IMR-90 (cell line): ENCODE results near the gene C22orf15. TPM values are rescaled to one million over a fixed set of nuclear protein-coding genes. Genes with fewer than 3 reads are reported as not detected.

ENCODE experiments used
- ATAC-seq: fragments of 200-7000 bp; cut with Tn5 transposase; 2 replicates; pipeline ENCODE4 v1.9.1; 2020; ENCODE audit warnings: low read depth, mild to moderate bottlenecking, moderate library complexity
- BruUV-seq: library from RNA; stranded (reverse); fragments of 400-500 nt; replicated peaks from 2 replicates; lab custom pipeline; 2021; lab: Mats Ljungman, UMichigan
- CTCF ChIA-PET: fragments of 300-600 bp; formaldehyde crosslinking; extraction: SDS; loops from one replicate; lab custom pipeline; 2021; ENCODE audit warnings: antibody characterized with exemption; lab: Yijun Ruan, JAX
- POLR2A ChIA-PET: fragments of 300-600 bp; sonication (Branson Sonifier 250); formaldehyde crosslinking; loops from one replicate; lab custom pipeline; 2022; ENCODE audit warnings: antibody characterized with exemption; ENCODE audit not compliant: unreplicated experiment; lab: Charles Lee
- DNase-seq: peaks from one replicate; pipeline ENCODE4 v3.0.0; 2013
- H2AFZ ChIP-seq: replicated peaks from 2 replicates; pipeline ENCODE3; 2013; ENCODE audit warnings: low read length, mild to moderate bottlenecking; ENCODE audit not compliant: poor library complexity
- H2AK5ac ChIP-seq: 2 replicates; pipeline ENCODE4 v1.6.1; 2013; ENCODE audit warnings: low read depth, low read length, inconsistent platforms
- H2AK9ac ChIP-seq: replicated peaks from 2 replicates; pipeline ENCODE3; 2013; ENCODE audit warnings: mild to moderate bottlenecking, low read depth, low read length, moderate library complexity; ENCODE audit not compliant: poor library complexity
- H2BK120ac ChIP-seq: 2 replicates; pipeline ENCODE4 v1.6.1; 2013; ENCODE audit warnings: low read depth, low read length, inconsistent platforms
- H2BK15ac ChIP-seq: 3 replicates; pipeline ENCODE4 v1.6.1; 2013; ENCODE audit warnings: low read depth, low read length, inconsistent platforms
- H2BK20ac ChIP-seq: 2 replicates; pipeline ENCODE4 v1.6.1; 2013; ENCODE audit warnings: low read depth, mild to moderate bottlenecking, inconsistent platforms, low read length, moderate library complexity
- H2BK5ac ChIP-seq: 2 replicates; pipeline ENCODE4 v1.6.1; 2013; ENCODE audit warnings: mild to moderate bottlenecking, low read depth, low read length, inconsistent platforms; ENCODE audit not compliant: poor library complexity, severe bottlenecking
- H3K14ac ChIP-seq: replicated peaks from 2 replicates; pipeline ENCODE4 v1.6.1; 2013; ENCODE audit warnings: low read depth, low read length, inconsistent platforms
- H3K18ac ChIP-seq: 2 replicates; pipeline ENCODE4 v1.6.1; 2013; ENCODE audit warnings: low read depth, low read length, control low read depth
- H3K23ac ChIP-seq: 2 replicates; pipeline ENCODE4 v1.6.1; 2013; ENCODE audit warnings: low read depth, low read length, inconsistent platforms
- H3K27ac ChIP-seq: 2 replicates; pipeline ENCODE4 v1.5.1; 2013; ENCODE audit warnings: mild to moderate bottlenecking, control low read depth, low read length; ENCODE audit not compliant: insufficient read depth
- H3K27me3 ChIP-seq: 2 replicates; pipeline ENCODE4 v1.6.1; 2013; ENCODE audit warnings: low read length; ENCODE audit not compliant: control insufficient read depth, insufficient read depth
- H3K36me3 ChIP-seq: 2 replicates; pipeline ENCODE4 v1.6.1; 2013; ENCODE audit warnings: low read length, mixed read lengths; ENCODE audit not compliant: control insufficient read depth, insufficient read depth
- H3K4ac ChIP-seq: 2 replicates; pipeline ENCODE4 v1.6.1; 2013; ENCODE audit warnings: low read depth, low read length, inconsistent platforms
- H3K4me1 ChIP-seq: 2 replicates; pipeline ENCODE4 v1.6.1; 2013; ENCODE audit warnings: low read length, mixed read lengths; ENCODE audit not compliant: control insufficient read depth, insufficient read depth
- H3K4me2 ChIP-seq: 2 replicates; pipeline ENCODE4 v1.6.1; 2013; ENCODE audit warnings: low read depth, mild to moderate bottlenecking, control low read depth, low read length, moderate library complexity
- H3K4me3 ChIP-seq: 2 replicates; pipeline ENCODE4 v1.5.1; 2013; ENCODE audit warnings: low read depth, mild to moderate bottlenecking, control low read depth, low read length, moderate library complexity; ENCODE audit not compliant: insufficient read depth
- H3K56ac ChIP-seq: 2 replicates; pipeline ENCODE4 v1.6.1; 2013; ENCODE audit warnings: low read length, inconsistent platforms; ENCODE audit not compliant: insufficient read depth; ENCODE audit errors: extremely low read depth
- H3K79me1 ChIP-seq, 2 experiments: 2 replicates each; pipeline ENCODE4 v1.6.1; 2013; ENCODE audit warnings: low read length in 2 of 2, inconsistent platforms in 1 of 2, low read depth in 1 of 2
- H3K9ac ChIP-seq: 2 replicates; pipeline ENCODE4 v1.6.1; 2013; ENCODE audit warnings: low read depth, low read length, control low read depth
- H3K9me1 ChIP-seq: 2 replicates; pipeline ENCODE4 v1.6.1; 2013; ENCODE audit warnings: low read length, inconsistent platforms; ENCODE audit not compliant: insufficient read depth
- H3K9me3 ChIP-seq: 2 replicates; pipeline ENCODE4 v1.6.1; 2013; ENCODE audit warnings: low read length; ENCODE audit not compliant: control insufficient read depth, insufficient read depth
- H4K20me1 ChIP-seq: 2 replicates; pipeline ENCODE4 v1.6.1; 2013; ENCODE audit warnings: low read length, inconsistent platforms; ENCODE audit not compliant: insufficient read depth
- H4K5ac ChIP-seq: 2 replicates; pipeline ENCODE4 v1.6.1; 2013; ENCODE audit warnings: mild to moderate bottlenecking, low read depth, low read length, control low read depth
- H4K8ac ChIP-seq, 2 experiments: 2 replicates each; pipeline ENCODE4 v1.6.1; 2013; ENCODE audit warnings: low read depth in 2 of 2, low read length in 2 of 2, control low read depth in 1 of 2, inconsistent platforms in 1 of 2
- H4K91ac ChIP-seq: 2 replicates; pipeline ENCODE4 v1.6.1; 2013; ENCODE audit warnings: low read depth, low read length, inconsistent platforms; ENCODE audit not compliant: insufficient read depth
- BHLHE40 ChIP-seq: fragments of 150-350 bp; IDR thresholded peaks from 2 replicates; pipeline ENCODE4 v1.6.1; 2016; ENCODE audit warnings: mild to moderate bottlenecking, low read depth, low read length
- CEBPB ChIP-seq: IDR thresholded peaks from 2 replicates; pipeline ENCODE4 v1.6.1; 2012; ENCODE audit warnings: low read depth, low read length, improper control_type of control experiment
- CHD1 ChIP-seq: IDR thresholded peaks from 2 replicates; pipeline ENCODE4 v1.6.1; 2012; ENCODE audit warnings: low read depth, low read length, improper control_type of control experiment
- FOS ChIP-seq: fragments of 150-350 bp; IDR thresholded peaks from 2 replicates; pipeline ENCODE4 v1.6.1; 2016; ENCODE audit warnings: low read depth, low read length
- MAFK ChIP-seq: IDR thresholded peaks from 2 replicates; pipeline ENCODE4 v1.6.1; 2012; ENCODE audit warnings: low read depth, low read length, improper control_type of control experiment
- MAZ ChIP-seq: IDR thresholded peaks from 2 replicates; pipeline ENCODE4 v1.6.1; 2012; ENCODE audit warnings: low read depth, mild to moderate bottlenecking, low read length, improper control_type of control experiment, moderate library complexity, borderline replicate concordance
- MXI1 ChIP-seq: IDR thresholded peaks from 2 replicates; pipeline ENCODE4 v1.6.1; 2012; ENCODE audit warnings: low read depth, mild to moderate bottlenecking, low read length, moderate library complexity, borderline replicate concordance
- NFE2L2 ChIP-seq: fragments of 150-350 bp; IDR thresholded peaks from 2 replicates; pipeline ENCODE4 v1.6.1; 2016; ENCODE audit warnings: low read depth, mild to moderate bottlenecking, low read length
- POLR2A ChIP-seq: IDR thresholded peaks from 2 replicates; pipeline ENCODE4 v1.6.1; 2012; ENCODE audit warnings: mild to moderate bottlenecking, low read depth, low read length
- RAD21 ChIP-seq: IDR thresholded peaks from 2 replicates; pipeline ENCODE4 v1.6.1; 2012; ENCODE audit warnings: low read length, improper control_type of control experiment
- RCOR1 ChIP-seq: IDR thresholded peaks from 2 replicates; pipeline ENCODE4 v1.6.1; 2012; ENCODE audit warnings: mild to moderate bottlenecking, low read length, improper control_type of control experiment; ENCODE audit not compliant: insufficient replicate concordance
- RFX5 ChIP-seq: IDR thresholded peaks from 2 replicates; pipeline ENCODE4 v1.8.0; 2012; ENCODE audit warnings: low read depth, mild to moderate bottlenecking, low read length, moderate library complexity
- SMC3 ChIP-seq: fragments of 150-350 bp; IDR thresholded peaks from 2 replicates; pipeline ENCODE4 v1.6.1; 2016; ENCODE audit warnings: low read depth, mild to moderate bottlenecking, antibody characterized with exemption, low read length, moderate library complexity
- USF2 ChIP-seq: fragments of 150-350 bp; IDR thresholded peaks from 2 replicates; pipeline ENCODE4 v1.6.1; 2017; ENCODE audit warnings: mild to moderate bottlenecking, antibody characterized with exemption, low read length, low read depth
- WGBS, 2 experiments: methylation state at CpG; one replicate each; pipeline versions ENCODE4 v1.1.5 to v1.1.7; 2013; ENCODE audit warnings: missing lambda C conversion rate in 2 of 2; ENCODE audit not compliant: insufficient read length in 1 of 2; ENCODE audit errors: extremely low coverage in 2 of 2; 5-methylcytosine and 5-hydroxymethylcytosine counted together
- dilution Hi-C: fragments of 300-500 bp; cut with HindIII; formaldehyde crosslinking; loops from one replicate; pipeline ENCODE4 v1.14.3; 2018; ENCODE audit warnings: low sequenced_read_pairs; ENCODE audit not compliant: unreplicated experiment
- in situ Hi-C: fragments of 300-500 bp; cut with MboI; formaldehyde crosslinking; loops from 3 replicates; pipeline ENCODE4 v1.14.3; 2019; ENCODE audit warnings: low sequenced_read_pairs, inconsistent platforms, mixed read lengths
- intact Hi-C: fragments of 100-400 bp; cut with micrococcal nuclease; formaldehyde crosslinking; loops from 2 replicates; pipeline ENCODE4 v1.10.0; 2022
- polyA plus RNA-seq, 3 experiments: library from polyadenylated mRNA; depleted of rRNA; stranded (reverse); fragments of >200 nt; gene quantifications; 2 replicates each; pipeline ENCODE4 v1.2.3, GENCODE V29; 2012; ENCODE audit warnings: low replicate concordance in 1 of 3
- total RNA-seq: library from RNA; depleted of rRNA; stranded (reverse); fragments of >200 nt; gene quantifications from 2 replicates; pipeline ENCODE4 v1.2.3, GENCODE V29; 2012
- TF ChIP-seq, protein P1 (sequence below): fragments of 150-350 bp; IDR thresholded peaks from 2 replicates; pipeline ENCODE4 v1.6.1; 2016; ENCODE audit warnings: low read depth, mild to moderate bottlenecking, low read length, moderate library complexity, borderline replicate concordance
- TF ChIP-seq, protein P2 (sequence below): conservative IDR thresholded peaks from 2 replicates; pipeline ENCODE4 v1.5.1; 2012; ENCODE audit warnings: mild to moderate bottlenecking, low read depth, low read length, improper control_type of control experiment

The C22orf15 gene
- total and polyA plus RNA-seq, 2 of the 4 experiments (the other 2 are of a cell fraction): 2.3 to 3.1 TPM

- H3K14ac ChIP-seq: no peak overlapping the region
- no peak overlapping the region for H4K5ac ChIP-seq
- no peak for ATAC-seq
- H2AK9ac ChIP-seq: peak overlapping the region; percentile 26
- no peak overlapping the region for H3K27ac ChIP-seq
- no peak overlapping the region for H2AK5ac ChIP-seq
- dilution Hi-C loops: no loop called here
- H3K36me3 ChIP-seq: peaks cover 51% of the 10 kb centered on the region
- H3K18ac ChIP-seq: no peak overlapping the region
- H2BK20ac ChIP-seq: no peak overlapping the region
- H3K27me3 ChIP-seq: no peaks in the 10 kb centered on the region
- no peak overlapping the region for H3K9ac ChIP-seq
- in situ Hi-C loops: no loop called here
- no peak overlapping the region for H4K8ac ChIP-seq
- TF ChIP-seq MAFK (no peak), CHD1 (no peak), CEBPB (no peak), NFE2L2 (no peak), MAZ (no peak), SMC3 (no peak), RFX5 (no peak), RAD21 (no peak), FOS (no peak), USF2 (no peak), MXI1 (no peak), POLR2A (no peak), BHLHE40 (no peak), RCOR1 (no peak)
- TF ChIP-seq, protein P1, sequence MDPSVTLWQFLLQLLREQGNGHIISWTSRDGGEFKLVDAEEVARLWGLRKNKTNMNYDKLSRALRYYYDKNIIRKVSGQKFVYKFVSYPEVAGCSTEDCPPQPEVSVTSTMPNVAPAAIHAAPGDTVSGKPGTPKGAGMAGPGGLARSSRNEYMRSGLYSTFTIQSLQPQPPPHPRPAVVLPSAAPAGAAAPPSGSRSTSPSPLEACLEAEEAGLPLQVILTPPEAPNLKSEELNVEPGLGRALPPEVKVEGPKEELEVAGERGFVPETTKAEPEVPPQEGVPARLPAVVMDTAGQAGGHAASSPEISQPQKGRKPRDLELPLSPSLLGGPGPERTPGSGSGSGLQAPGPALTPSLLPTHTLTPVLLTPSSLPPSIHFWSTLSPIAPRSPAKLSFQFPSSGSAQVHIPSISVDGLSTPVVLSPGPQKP: no peak
- TF ChIP-seq, protein P2, sequence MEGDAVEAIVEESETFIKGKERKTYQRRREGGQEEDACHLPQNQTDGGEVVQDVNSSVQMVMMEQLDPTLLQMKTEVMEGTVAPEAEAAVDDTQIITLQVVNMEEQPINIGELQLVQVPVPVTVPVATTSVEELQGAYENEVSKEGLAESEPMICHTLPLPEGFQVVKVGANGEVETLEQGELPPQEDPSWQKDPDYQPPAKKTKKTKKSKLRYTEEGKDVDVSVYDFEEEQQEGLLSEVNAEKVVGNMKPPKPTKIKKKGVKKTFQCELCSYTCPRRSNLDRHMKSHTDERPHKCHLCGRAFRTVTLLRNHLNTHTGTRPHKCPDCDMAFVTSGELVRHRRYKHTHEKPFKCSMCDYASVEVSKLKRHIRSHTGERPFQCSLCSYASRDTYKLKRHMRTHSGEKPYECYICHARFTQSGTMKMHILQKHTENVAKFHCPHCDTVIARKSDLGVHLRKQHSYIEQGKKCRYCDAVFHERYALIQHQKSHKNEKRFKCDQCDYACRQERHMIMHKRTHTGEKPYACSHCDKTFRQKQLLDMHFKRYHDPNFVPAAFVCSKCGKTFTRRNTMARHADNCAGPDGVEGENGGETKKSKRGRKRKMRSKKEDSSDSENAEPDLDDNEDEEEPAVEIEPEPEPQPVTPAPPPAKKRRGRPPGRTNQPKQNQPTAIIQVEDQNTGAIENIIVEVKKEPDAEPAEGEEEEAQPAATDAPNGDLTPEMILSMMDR: no peak
- no peak overlapping the region for H3K4me3 ChIP-seq
- no peak overlapping the region for H2BK5ac ChIP-seq
- peaks cover 51% of the 10 kb centered on the region for H4K20me1 ChIP-seq
- no peak overlapping the region for H2AFZ ChIP-seq
- POLR2A ChIA-PET: no interaction called here
- H3K79me1 ChIP-seq: peaks cover 40 to 62% of the 10 kb centered on the region in 2 experiments
- WGBS, 2 experiments: 98% methylated on average over 4 of the region's 8 CpGs; no CpG with 5 or more reads in 1 of the 2 experiments
- CTCF ChIA-PET: no interaction called here
- H2BK120ac ChIP-seq: no peak overlapping the region
- no peak overlapping the region for H3K56ac ChIP-seq
- no peak overlapping the region for H3K23ac ChIP-seq
- H3K9me1 ChIP-seq: peaks cover 12% of the 10 kb centered on the region; the same call in 1 of the 2 replicates
- no peak overlapping the region for H3K4ac ChIP-seq
- intact Hi-C loops: no loop called here
- no TSS peak for BruUV-seq
- H4K91ac ChIP-seq: no peak overlapping the region
- no peaks in the 10 kb centered on the region for H3K9me3 ChIP-seq
- H2BK15ac ChIP-seq: no peak overlapping the region
- H3K4me1 ChIP-seq: peaks cover 10% of the 10 kb centered on the region
- H3K4me2 ChIP-seq: no peak overlapping the region
- no peak for DNase-seq
Observed at GRCh38 chr22:23793326-23793725, 30.5 kb downstream of the C22orf15 start.
